Measurements from ENCODE around the gene BRINP1. TPM values are rescaled to one million over a fixed set of nuclear protein-coding genes. Genes with fewer than 3 reads are reported as not detected.

BRINP1 gene
- total and polyA plus RNA-seq, 3 experiments from 2014 or later: not detected

DNA sequence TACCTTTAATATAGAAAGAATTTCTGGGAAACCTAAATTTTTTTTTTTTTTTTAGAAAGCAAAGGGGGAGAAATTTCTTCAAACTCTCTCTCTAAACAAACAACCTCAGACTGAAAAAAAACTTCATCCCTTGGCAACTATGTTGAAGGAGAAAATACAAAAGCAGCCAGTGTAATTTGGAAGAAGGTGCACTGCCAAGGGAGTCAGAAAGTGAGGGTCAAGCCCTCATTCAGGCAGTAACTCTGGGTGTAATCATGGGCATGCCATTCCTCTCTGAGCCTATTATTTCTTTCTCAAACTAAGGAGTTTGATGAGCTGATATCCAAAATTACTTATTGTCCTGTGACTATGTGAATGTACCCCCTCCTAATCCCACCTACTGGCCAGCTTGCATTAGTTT, 203.1 kb downstream of the BRINP1 start:
- H3K9me3 ChIP-seq (ENCODE audit: low read length): no peaks in the 10 kb centered on the region
- no peak overlapping the region for H3K4me3 Mint-ChIP-seq
- H3K27me3 Mint-ChIP-seq: no peaks in the 10 kb centered on the region
- no peaks in the 10 kb centered on the region for H3K4me1 Mint-ChIP-seq
- no peak overlapping the region for H3K27ac ChIP-seq (ENCODE audit: low read depth, low read length)
- DNase-seq: no peak
- H3K27me3 ChIP-seq (ENCODE audit: insufficient read depth, low read length, poor library complexity, severe bottlenecking): no peaks in the 10 kb centered on the region
- ChIA-PET CTCF (no interaction called here), POLR2A (no interaction called here)
- no peaks in the 10 kb centered on the region for H3K4me1 ChIP-seq (ENCODE audit: insufficient read depth, low read length)
- no peak overlapping the region for H3K27ac Mint-ChIP-seq
- H3K36me3 Mint-ChIP-seq: no peaks in the 10 kb centered on the region
- H3K4me3 ChIP-seq (ENCODE audit: low read length): no peak overlapping the region
- H3K9me3 Mint-ChIP-seq: peaks cover 0 to 12% (median 6%) of the 10 kb centered on the region in 5 donors
- no peaks in the 10 kb centered on the region for H3K36me3 ChIP-seq (ENCODE audit: insufficient read depth, low read length)

DNA sequence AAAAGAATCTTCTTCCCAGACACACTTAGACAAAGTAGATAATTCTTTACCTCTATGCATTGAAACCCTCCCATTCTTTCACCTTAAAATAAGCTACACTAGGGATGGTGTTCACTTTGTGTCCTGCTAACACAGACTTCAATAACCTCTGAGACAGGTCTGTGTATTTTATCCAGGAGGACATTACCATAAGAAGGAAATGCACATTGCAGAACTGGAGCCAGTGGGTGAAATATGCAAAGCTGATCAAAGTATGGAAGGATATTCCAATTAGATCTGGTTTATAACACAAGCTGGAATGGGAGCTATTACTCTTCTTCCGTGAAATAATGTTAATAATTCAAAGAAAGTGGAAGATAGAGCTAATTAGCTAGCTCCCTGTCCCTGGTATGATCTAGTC, 204.1 kb downstream of the BRINP1 start:
- Histone ChIP-seq H3K27me3 (ENCODE audit: insufficient read depth, low read length, poor library complexity, severe bottlenecking) (no peaks in the 10 kb centered on the region), H3K4me1 (ENCODE audit: insufficient read depth, low read length) (no peaks in the 10 kb centered on the region), H3K36me3 (ENCODE audit: insufficient read depth, low read length) (no peaks in the 10 kb centered on the region), H3K4me3 (ENCODE audit: low read length) (no peak overlapping the region), H3K9me3 (ENCODE audit: low read length) (no peaks in the 10 kb centered on the region), H3K27ac (ENCODE audit: low read depth, low read length) (no peak overlapping the region)
- H3K27ac Mint-ChIP-seq: no peak overlapping the region
- DNase-seq: no peak
- H3K4me1 Mint-ChIP-seq: no peaks in the 10 kb centered on the region
- H3K36me3 Mint-ChIP-seq: no peaks in the 10 kb centered on the region
- H3K4me3 Mint-ChIP-seq: no peak overlapping the region
- ChIA-PET CTCF (no interaction called here), POLR2A (no interaction called here)
- H3K27me3 Mint-ChIP-seq: no peaks in the 10 kb centered on the region
- peaks cover 0 to 12% (median 6%) of the 10 kb centered on the region in 5 donors for H3K9me3 Mint-ChIP-seq

DNA sequence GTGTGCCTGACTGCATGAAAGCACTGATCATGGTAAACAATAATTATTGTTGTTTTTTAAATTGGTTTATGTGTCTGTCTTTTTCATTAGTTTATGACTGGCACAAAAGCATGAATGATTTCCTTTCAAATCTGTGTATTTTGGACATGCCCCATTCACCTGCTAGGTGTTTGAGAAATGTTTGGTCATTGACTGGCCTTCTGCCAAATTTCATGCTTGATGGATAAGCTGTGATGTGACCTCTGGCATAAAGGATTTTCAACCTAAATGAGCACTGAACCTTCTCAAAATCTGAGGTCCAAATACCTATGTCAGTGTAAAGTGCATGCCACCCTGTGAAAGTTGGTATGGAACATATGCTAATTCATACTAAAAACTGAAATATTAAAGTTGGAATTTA, 204.5 kb downstream of the BRINP1 start:
- no peak overlapping the region for H3K27ac Mint-ChIP-seq
- Histone ChIP-seq H3K4me1 (ENCODE audit: insufficient read depth, low read length) (no peaks in the 10 kb centered on the region), H3K9me3 (ENCODE audit: low read length) (no peaks in the 10 kb centered on the region), H3K27me3 (ENCODE audit: insufficient read depth, low read length, poor library complexity, severe bottlenecking) (no peaks in the 10 kb centered on the region), H3K36me3 (ENCODE audit: insufficient read depth, low read length) (no peaks in the 10 kb centered on the region), H3K27ac (ENCODE audit: low read depth, low read length) (no peak overlapping the region), H3K4me3 (ENCODE audit: low read length) (no peak overlapping the region)
- ChIA-PET POLR2A (no interaction called here), CTCF (no interaction called here)
- H3K9me3 Mint-ChIP-seq: peaks cover 0 to 12% (median 6%) of the 10 kb centered on the region in 5 donors
- no peak overlapping the region for H3K4me3 Mint-ChIP-seq
- no peaks in the 10 kb centered on the region for H3K36me3 Mint-ChIP-seq
- DNase-seq: no peak
- no peaks in the 10 kb centered on the region for H3K27me3 Mint-ChIP-seq
- H3K4me1 Mint-ChIP-seq: no peaks in the 10 kb centered on the region

DNA sequence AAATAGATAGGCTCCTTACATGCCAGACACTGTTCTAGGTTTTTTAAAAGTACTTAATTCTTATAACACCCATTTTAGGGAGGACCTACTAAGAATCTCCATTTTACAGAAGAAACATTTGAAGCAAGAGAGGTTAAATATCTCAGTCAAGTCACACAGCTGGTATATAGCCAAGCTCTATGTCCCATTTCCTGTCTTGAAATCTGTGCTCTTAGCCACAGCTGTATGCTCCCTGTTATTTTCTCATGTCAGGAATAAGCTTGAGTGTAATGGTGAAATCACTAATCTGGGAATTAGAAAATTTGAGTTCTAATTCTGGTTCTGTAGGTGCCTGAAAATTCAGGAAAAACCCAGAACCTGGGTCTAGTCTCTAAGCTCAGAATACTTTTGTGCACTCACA, 208.7 kb downstream of the BRINP1 start:
- POLR2A ChIA-PET: no interaction called here
- Histone ChIP-seq H3K9me3 (ENCODE audit: low read length) (no peaks in the 10 kb centered on the region), H3K27me3 (ENCODE audit: insufficient read depth, low read length, poor library complexity, severe bottlenecking) (no peaks in the 10 kb centered on the region), H3K4me1 (ENCODE audit: insufficient read depth, low read length) (no peaks in the 10 kb centered on the region), H3K4me3 (ENCODE audit: low read length) (no peak overlapping the region), H3K36me3 (ENCODE audit: insufficient read depth, low read length) (no peaks in the 10 kb centered on the region), H3K27ac (ENCODE audit: low read depth, low read length) (no peak overlapping the region)
- Mint-ChIP-seq H3K4me3 (no peak overlapping the region), H3K27ac (no peak overlapping the region), H3K27me3 (no peaks in the 10 kb centered on the region), H3K9me3 (peaks cover 0 to 10% (median 2%) of the 10 kb centered on the region in 5 donors), H3K4me1 (no peaks in the 10 kb centered on the region), H3K36me3 (no peaks in the 10 kb centered on the region)
- no peak for DNase-seq
- CTCF ChIA-PET: no interaction called here

DNA sequence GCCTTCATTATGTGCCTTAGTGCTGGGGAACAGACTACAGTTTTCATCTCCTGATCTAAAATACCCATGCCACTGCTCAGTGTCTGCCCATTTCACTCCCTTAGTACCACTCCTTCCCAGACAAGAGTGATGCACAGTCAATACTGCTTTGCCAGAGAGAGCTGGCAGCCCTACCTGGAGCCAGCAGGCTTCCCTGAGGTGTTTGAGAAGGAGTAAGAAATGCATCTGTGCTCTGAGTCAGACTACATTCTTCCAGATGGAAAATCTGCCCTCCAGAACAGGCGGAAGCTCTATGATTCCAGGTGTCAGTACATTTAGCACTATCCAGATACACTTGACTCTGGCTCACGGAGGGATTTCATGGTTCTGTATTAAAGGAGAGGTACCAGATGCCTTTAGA, 209.8 kb downstream of the BRINP1 start:
- ChIA-PET CTCF (no interaction called here), POLR2A (no interaction called here)
- Mint-ChIP-seq H3K4me1 (no peaks in the 10 kb centered on the region), H3K27ac (no peak overlapping the region), H3K9me3 (peaks cover 0 to 10% (median 2%) of the 10 kb centered on the region in 5 donors), H3K4me3 (no peak overlapping the region), H3K36me3 (no peaks in the 10 kb centered on the region), H3K27me3 (no peaks in the 10 kb centered on the region)
- DNase-seq: no peak
- H3K4me3 ChIP-seq (ENCODE audit: low read length): no peak overlapping the region
- no peaks in the 10 kb centered on the region for H3K9me3 ChIP-seq (ENCODE audit: low read length)
- H3K36me3 ChIP-seq (ENCODE audit: insufficient read depth, low read length): no peaks in the 10 kb centered on the region
- no peaks in the 10 kb centered on the region for H3K4me1 ChIP-seq (ENCODE audit: insufficient read depth, low read length)
- H3K27ac ChIP-seq (ENCODE audit: low read depth, low read length): no peak overlapping the region
- H3K27me3 ChIP-seq (ENCODE audit: insufficient read depth, low read length, poor library complexity, severe bottlenecking): no peaks in the 10 kb centered on the region

DNA sequence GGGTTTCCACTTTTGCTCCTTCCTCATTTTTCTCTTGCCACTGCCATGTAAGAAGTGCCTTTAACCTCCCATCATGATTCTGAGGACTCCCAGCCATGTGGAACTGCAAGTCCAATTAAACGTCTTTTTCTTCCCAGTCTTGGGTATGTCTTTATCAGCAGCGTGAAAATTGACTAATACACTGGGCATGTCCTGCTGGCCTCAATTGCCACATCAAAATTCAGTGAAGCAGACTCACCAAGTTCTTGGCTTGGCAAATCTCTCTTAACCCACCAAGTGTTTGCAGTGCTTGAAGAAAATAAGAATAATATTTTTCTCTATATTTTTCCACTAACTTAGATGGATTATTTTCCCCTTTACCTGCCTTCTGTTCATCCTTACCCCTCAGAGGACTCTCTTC, 212.0 kb downstream of the BRINP1 start:
- no peaks in the 10 kb centered on the region for H3K9me3 ChIP-seq (ENCODE audit: low read length)
- ChIA-PET POLR2A (no interaction called here), CTCF (no interaction called here)
- no peaks in the 10 kb centered on the region for H3K27me3 ChIP-seq (ENCODE audit: insufficient read depth, low read length, poor library complexity, severe bottlenecking)
- peaks cover 0 to 10% (median 2%) of the 10 kb centered on the region in 5 donors for H3K9me3 Mint-ChIP-seq
- H3K27me3 Mint-ChIP-seq: no peaks in the 10 kb centered on the region
- H3K36me3 ChIP-seq (ENCODE audit: insufficient read depth, low read length): no peaks in the 10 kb centered on the region
- H3K4me3 Mint-ChIP-seq: no peak overlapping the region
- no peaks in the 10 kb centered on the region for H3K36me3 Mint-ChIP-seq
- H3K27ac Mint-ChIP-seq: peak overlapping the region in 1 of 8 donors; percentile 89
- no peaks in the 10 kb centered on the region for H3K4me1 ChIP-seq (ENCODE audit: insufficient read depth, low read length)
- no peak for DNase-seq
- H3K4me3 ChIP-seq (ENCODE audit: low read length): no peak overlapping the region
- no peaks in the 10 kb centered on the region for H3K4me1 Mint-ChIP-seq
- H3K27ac ChIP-seq (ENCODE audit: low read depth, low read length): no peak overlapping the region

DNA sequence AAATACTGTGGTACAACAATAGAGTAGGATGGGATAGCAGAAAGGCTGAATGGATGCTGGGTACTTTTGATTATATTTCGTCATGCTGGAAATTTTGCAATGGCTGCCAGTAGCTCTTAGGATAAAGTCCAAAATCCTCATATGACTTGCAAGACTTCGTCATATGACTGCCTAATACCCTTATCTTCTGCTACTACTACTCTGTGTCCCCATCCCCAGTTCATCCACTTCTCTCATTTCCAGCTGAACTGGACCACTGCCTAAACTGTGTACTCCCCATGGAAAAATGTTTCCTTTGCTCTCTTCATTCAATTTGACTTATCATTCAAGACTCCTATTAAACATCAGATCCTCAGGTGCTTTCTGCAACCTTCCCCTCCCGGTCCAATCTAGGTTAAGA, 212.9 kb downstream of the BRINP1 start:
- no peak for DNase-seq
- Histone ChIP-seq H3K27ac (ENCODE audit: low read depth, low read length) (no peak overlapping the region), H3K36me3 (ENCODE audit: insufficient read depth, low read length) (no peaks in the 10 kb centered on the region), H3K4me3 (ENCODE audit: low read length) (no peak overlapping the region), H3K9me3 (ENCODE audit: low read length) (no peaks in the 10 kb centered on the region), H3K27me3 (ENCODE audit: insufficient read depth, low read length, poor library complexity, severe bottlenecking) (no peaks in the 10 kb centered on the region), H3K4me1 (ENCODE audit: insufficient read depth, low read length) (no peaks in the 10 kb centered on the region)
- peaks cover 0 to 10% (median 2%) of the 10 kb centered on the region in 5 donors for H3K9me3 Mint-ChIP-seq
- H3K4me3 Mint-ChIP-seq: no peak overlapping the region
- no peaks in the 10 kb centered on the region for H3K36me3 Mint-ChIP-seq
- H3K27ac Mint-ChIP-seq: no peak overlapping the region
- no peaks in the 10 kb centered on the region for H3K27me3 Mint-ChIP-seq
- no peaks in the 10 kb centered on the region for H3K4me1 Mint-ChIP-seq
- POLR2A ChIA-PET: no interaction called here
- CTCF ChIA-PET: no interaction called here

DNA sequence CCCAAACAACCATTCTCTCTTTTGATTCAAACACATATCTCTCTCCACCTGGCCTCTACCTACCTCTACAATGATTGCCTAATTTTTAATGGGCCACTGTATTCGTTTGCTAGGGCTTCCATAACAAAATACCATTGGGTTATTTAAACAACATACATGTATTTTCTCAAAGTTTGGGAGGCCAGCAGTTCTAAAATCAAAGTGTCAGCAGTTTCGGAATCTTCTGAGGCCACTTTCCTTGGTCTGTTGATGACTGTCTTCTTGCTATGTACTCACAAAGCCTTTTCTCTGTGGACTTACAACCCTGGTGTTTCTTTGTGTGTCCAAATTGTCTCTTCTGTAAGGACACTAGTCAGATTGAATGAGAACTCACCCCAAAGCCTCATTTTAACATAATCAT, 214.7 kb downstream of the BRINP1 start:
- Histone ChIP-seq H3K4me1 (ENCODE audit: insufficient read depth, low read length) (no peaks in the 10 kb centered on the region), H3K27ac (ENCODE audit: low read depth, low read length) (no peak overlapping the region), H3K27me3 (ENCODE audit: insufficient read depth, low read length, poor library complexity, severe bottlenecking) (no peaks in the 10 kb centered on the region), H3K36me3 (ENCODE audit: insufficient read depth, low read length) (no peaks in the 10 kb centered on the region), H3K4me3 (ENCODE audit: low read length) (no peak overlapping the region), H3K9me3 (ENCODE audit: low read length) (no peaks in the 10 kb centered on the region)
- ChIA-PET CTCF (no interaction called here), POLR2A (no interaction called here)
- Mint-ChIP-seq H3K4me1 (no peaks in the 10 kb centered on the region), H3K9me3 (peaks cover 0 to 10% (median 2%) of the 10 kb centered on the region in 5 donors), H3K27me3 (no peaks in the 10 kb centered on the region), H3K4me3 (no peak overlapping the region), H3K36me3 (no peaks in the 10 kb centered on the region), H3K27ac (no peak overlapping the region)
- DNase-seq: no peak

DNA sequence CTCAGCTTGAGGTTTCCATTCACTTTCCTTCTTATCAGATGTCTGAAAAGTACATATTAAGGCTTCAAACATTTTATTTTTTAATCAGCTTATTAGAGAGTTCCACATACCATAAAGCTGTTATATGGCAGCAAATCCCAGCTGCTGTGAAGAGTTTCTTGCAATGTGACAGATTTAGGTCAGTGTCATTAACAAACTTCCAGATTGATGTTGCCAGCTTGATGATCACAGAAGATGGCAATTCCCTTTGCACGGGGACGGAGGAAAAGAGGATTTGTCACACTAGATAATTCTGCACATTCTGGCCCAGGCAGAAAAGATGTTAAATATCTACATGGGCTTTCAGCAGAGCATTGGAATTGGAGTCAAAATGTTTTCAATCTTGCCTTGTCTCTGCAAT, 215.8 kb downstream of the BRINP1 start:
- ChIA-PET POLR2A (no interaction called here), CTCF (no interaction called here)
- no peak overlapping the region for H3K4me3 ChIP-seq (ENCODE audit: low read length)
- H3K36me3 ChIP-seq (ENCODE audit: insufficient read depth, low read length): no peaks in the 10 kb centered on the region
- H3K27ac ChIP-seq (ENCODE audit: low read depth, low read length): no peak overlapping the region
- Mint-ChIP-seq H3K27me3 (no peaks in the 10 kb centered on the region), H3K36me3 (no peaks in the 10 kb centered on the region), H3K4me3 (no peak overlapping the region), H3K27ac (no peak overlapping the region), H3K9me3 (peaks cover 0 to 2% (median 1%) of the 10 kb centered on the region in 5 donors), H3K4me1 (no peaks in the 10 kb centered on the region)
- H3K4me1 ChIP-seq (ENCODE audit: insufficient read depth, low read length): no peaks in the 10 kb centered on the region
- H3K27me3 ChIP-seq (ENCODE audit: insufficient read depth, low read length, poor library complexity, severe bottlenecking): no peaks in the 10 kb centered on the region
- H3K9me3 ChIP-seq (ENCODE audit: low read length): no peaks in the 10 kb centered on the region
- DNase-seq: no peak

Measured in CD8-positive, alpha-beta memory T cell (primary cell).